A549 (cell line): Measurements from ENCODE around the gene ZNF234. TPM values are rescaled to one million over a fixed set of nuclear protein-coding genes. Genes with fewer than 3 reads are reported as not detected.
"Not testable (repeated sequence)": the region's sequence is repeated elsewhere in the genome, so short reads cannot be mapped to it uniquely, and the experiment has no call there.

Source experiments
- ATAC-seq, 2 experiments: fragments of 200-7000 bp in 1 of 2; fragments of >200 bp in 1 of 2; cut with Nextera tagmentation in 1 of 2; cut with Tn5 transposase in 1 of 2; 3 replicates each; pipeline versions ENCODE4 v1.8.0 to v1.9.1; 2018 to 2020; ENCODE audit warnings: mild to moderate bottlenecking in 1 of 2, moderate library complexity in 1 of 2
- CTCF ChIA-PET: fragments of 300-600 bp; sonication (Branson Sonifier 250); formaldehyde crosslinking; extraction: SDS; loops from one replicate; lab custom pipeline; 2021; ENCODE audit warnings: antibody characterized with exemption, inconsistent platforms; lab: Yijun Ruan, JAX
- POLR2A ChIA-PET: fragments of 350-600 bp; formaldehyde crosslinking; extraction: SDS; loops from one replicate; lab custom pipeline; 2021; ENCODE audit warnings: antibody characterized with exemption, inconsistent platforms; lab: Yijun Ruan, JAX
- DNase-seq, 2 experiments: peaks; one replicate each; pipeline versions ENCODE4 v3.0.0 to v3.0.0-alpha.2; 2011 to 2016; ENCODE audit warnings: low read depth in 1 of 2, low spot score in 1 of 2
- FAIRE-seq: peaks from 2 replicates; lab custom pipeline; 2011; peaks lifted over from hg19 to GRCh38; lab: Jason Lieb, UNC
- H3K27ac ChIP-seq, 2 experiments: fragments of >200 bp; sonication (Bioruptor Twin); formaldehyde crosslinking; 3 replicates each; pipeline ENCODE4 v1.5.1; 2016 to 2017
- H3K4me1 ChIP-seq: fragments of >200 bp; sonication (Bioruptor Twin); formaldehyde crosslinking; 3 replicates; pipeline ENCODE4 v1.6.1; 2016
- H3K4me2 ChIP-seq: fragments of >200 bp; sonication (Bioruptor Twin); formaldehyde crosslinking; 3 replicates; pipeline ENCODE4 v1.6.1; 2016
- H3K4me3 ChIP-seq: fragments of >200 bp; sonication (Bioruptor Twin); formaldehyde crosslinking; 3 replicates; pipeline ENCODE4 v1.5.1; 2016
- H3K9me3 ChIP-seq: fragments of >200 bp; sonication (Bioruptor Twin); formaldehyde crosslinking; 3 replicates; pipeline ENCODE4 v1.6.1; 2016
- CEBPB ChIP-seq, 2 experiments: fragments of >200 bp in 1 of 2; sonication (Bioruptor Twin) in 1 of 2; formaldehyde crosslinking in 1 of 2; IDR thresholded peaks; 2 replicates each; pipeline ENCODE4 v1.6.1; 2012 to 2016
- EHMT2 ChIP-seq: fragments of 200-600 bp; sonication (generic); IDR thresholded peaks from 2 replicates; pipeline ENCODE4 v1.6.1; 2016; ENCODE audit warnings: antibody characterized with exemption, low read depth, mild to moderate bottlenecking, moderate library complexity
- EP300 ChIP-seq, 2 experiments: fragments of >200 bp; sonication (Bioruptor Twin); formaldehyde crosslinking; IDR thresholded peaks; 2 replicates in 1 of 2; 3 replicates in 1 of 2; pipeline ENCODE4 v1.6.1; 2016 to 2017
- HES2 ChIP-seq: fragments of >200 bp; sonication (Bioruptor Twin); formaldehyde crosslinking; IDR thresholded peaks from 2 replicates; pipeline ENCODE4 v1.6.1; 2016
- MAX ChIP-seq: IDR thresholded peaks from 2 replicates; pipeline ENCODE4 v1.6.1; 2012
- MAZ ChIP-seq: fragments of 150-350 bp; IDR thresholded peaks from 2 replicates; pipeline ENCODE4 v1.6.1; 2014; ENCODE audit warnings: antibody characterized with exemption, low read depth, low read length, borderline replicate concordance
- MYC ChIP-seq: IDR thresholded peaks from 2 replicates; pipeline ENCODE4 v1.6.1; 2012; ENCODE audit warnings: mild to moderate bottlenecking, inconsistent platforms, low read length, improper control_type of control experiment, borderline replicate concordance
- NPAS2 ChIP-seq: fragments of 250-450 bp; sonication (Bioruptor Pico); IDR thresholded peaks from 2 replicates; pipeline ENCODE4 v1.8.0; 2022; ENCODE audit warnings: mild to moderate bottlenecking, moderate library complexity, borderline replicate concordance
- SMC3 ChIP-seq: fragments of >200 bp; sonication (Bioruptor Twin); formaldehyde crosslinking; IDR thresholded peaks from 3 replicates; pipeline ENCODE4 v1.6.1; 2018; ENCODE audit warnings: inconsistent platforms
- SREBF2 ChIP-seq: fragments of 450-650 bp; IDR thresholded peaks from 2 replicates; pipeline ENCODE4 v1.6.1; 2014; ENCODE audit warnings: mild to moderate bottlenecking, moderate library complexity
- TFCP2L1 ChIP-seq: fragments of 250-450 bp; sonication (Bioruptor Pico); IDR thresholded peaks from 2 replicates; pipeline ENCODE4 v1.5.0; 2021; ENCODE audit warnings: mild to moderate bottlenecking
- TP53 ChIP-seq: fragments of 250-450 bp; sonication (Bioruptor Pico); IDR thresholded peaks from 2 replicates; pipeline ENCODE4 v1.5.0; 2021; ENCODE audit warnings: mild to moderate bottlenecking, moderate library complexity
- ZC3H11A ChIP-seq: fragments of 450-650 bp; IDR thresholded peaks from 2 replicates; pipeline ENCODE4 v1.6.1; 2014; ENCODE audit warnings: antibody characterized with exemption, mild to moderate bottlenecking
- ZFP36 ChIP-seq: fragments of 450-650 bp; IDR thresholded peaks from 2 replicates; pipeline ENCODE4 v1.6.1; 2014; ENCODE audit warnings: borderline replicate concordance; ENCODE audit not compliant: partially characterized antibody
- ZNF302 ChIP-seq: fragments of 250-450 bp; sonication (Bioruptor Pico); IDR thresholded peaks from 2 replicates; pipeline ENCODE4 v1.9.0; 2021; ENCODE audit warnings: inconsistent platforms, mild to moderate bottlenecking, moderate library complexity
- WGBS: methylation state at CpG from one replicate; pipeline ENCODE4 v1.1.6; 2017; ENCODE audit errors: missing lambda C conversion rate; 5-methylcytosine and 5-hydroxymethylcytosine counted together
- polyA plus RNA-seq, 4 experiments: library from polyadenylated mRNA; depleted of rRNA in 3 of 4; stranded (reverse); fragments of >200 nt; fragmentation: RNase III in 1 of 4; extraction: RNeasy Plus Mini Kit Qiagen cat#74134 plus additional on column Dnase treatment in 1 of 4; gene quantifications; 2 replicates in 3 of 4; 3 replicates in 1 of 4; pipeline ENCODE4 v1.2.3, GENCODE V29; 2011 to 2017
- TF ChIP-seq, protein P1 (sequence below): fragments of 200-600 bp; sonication (generic); IDR thresholded peaks from 2 replicates; pipeline ENCODE4 v1.6.1; 2016; ENCODE audit warnings: antibody characterized with exemption, mild to moderate bottlenecking, moderate library complexity

Gene ZNF234
- polyA plus RNA-seq, 2 of the 4 experiments (the other 2 are of a cell fraction) = 4.7 to 6.2 TPM

DNA sequence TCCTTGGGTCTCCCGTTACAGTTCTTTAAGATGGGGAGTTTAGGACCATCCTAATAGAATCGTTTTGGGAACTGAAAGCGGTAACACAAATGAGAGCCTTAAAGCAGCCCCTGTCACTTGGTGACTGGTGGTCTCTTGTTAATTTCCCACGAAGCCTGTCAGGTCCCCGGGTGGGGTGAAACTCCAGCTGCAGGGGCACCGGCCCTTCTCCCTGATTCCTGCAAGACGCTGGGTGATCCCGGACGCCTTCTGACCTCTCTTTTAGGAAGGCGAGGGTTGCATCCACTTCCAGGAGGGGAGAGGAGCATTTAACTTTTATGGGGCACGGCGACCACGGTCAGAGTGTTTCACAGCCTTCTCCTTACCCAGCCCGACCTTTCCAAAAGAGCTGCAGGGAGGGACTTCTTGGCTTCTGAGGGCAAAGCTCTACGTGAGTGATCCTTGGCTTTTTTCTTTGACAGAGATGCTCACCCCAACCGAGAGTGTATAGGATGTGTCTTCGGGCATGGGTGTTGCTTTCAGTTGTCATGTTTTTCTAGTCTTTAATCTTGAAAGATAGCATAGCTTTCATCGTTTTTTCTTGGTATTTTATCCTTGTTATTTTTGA is 27.5 kb upstream of the ZNF234 start:
- H3K4me2 ChIP-seq = peak overlapping the region; percentile 91
- H3K4me3 ChIP-seq = peak overlapping the region; percentile 79
- TF ChIP-seq NPAS2 (CRISPR knock-in tag) (no peak), SMC3 (no peak), ZNF302 (no peak), EP300 (IDR thresholded peaks at IDR 0.05) (no peak), MAZ (no peak), CEBPB (IDR thresholded peaks at IDR 0.05) (no peak)
- TF ChIP-seq, protein P1, sequence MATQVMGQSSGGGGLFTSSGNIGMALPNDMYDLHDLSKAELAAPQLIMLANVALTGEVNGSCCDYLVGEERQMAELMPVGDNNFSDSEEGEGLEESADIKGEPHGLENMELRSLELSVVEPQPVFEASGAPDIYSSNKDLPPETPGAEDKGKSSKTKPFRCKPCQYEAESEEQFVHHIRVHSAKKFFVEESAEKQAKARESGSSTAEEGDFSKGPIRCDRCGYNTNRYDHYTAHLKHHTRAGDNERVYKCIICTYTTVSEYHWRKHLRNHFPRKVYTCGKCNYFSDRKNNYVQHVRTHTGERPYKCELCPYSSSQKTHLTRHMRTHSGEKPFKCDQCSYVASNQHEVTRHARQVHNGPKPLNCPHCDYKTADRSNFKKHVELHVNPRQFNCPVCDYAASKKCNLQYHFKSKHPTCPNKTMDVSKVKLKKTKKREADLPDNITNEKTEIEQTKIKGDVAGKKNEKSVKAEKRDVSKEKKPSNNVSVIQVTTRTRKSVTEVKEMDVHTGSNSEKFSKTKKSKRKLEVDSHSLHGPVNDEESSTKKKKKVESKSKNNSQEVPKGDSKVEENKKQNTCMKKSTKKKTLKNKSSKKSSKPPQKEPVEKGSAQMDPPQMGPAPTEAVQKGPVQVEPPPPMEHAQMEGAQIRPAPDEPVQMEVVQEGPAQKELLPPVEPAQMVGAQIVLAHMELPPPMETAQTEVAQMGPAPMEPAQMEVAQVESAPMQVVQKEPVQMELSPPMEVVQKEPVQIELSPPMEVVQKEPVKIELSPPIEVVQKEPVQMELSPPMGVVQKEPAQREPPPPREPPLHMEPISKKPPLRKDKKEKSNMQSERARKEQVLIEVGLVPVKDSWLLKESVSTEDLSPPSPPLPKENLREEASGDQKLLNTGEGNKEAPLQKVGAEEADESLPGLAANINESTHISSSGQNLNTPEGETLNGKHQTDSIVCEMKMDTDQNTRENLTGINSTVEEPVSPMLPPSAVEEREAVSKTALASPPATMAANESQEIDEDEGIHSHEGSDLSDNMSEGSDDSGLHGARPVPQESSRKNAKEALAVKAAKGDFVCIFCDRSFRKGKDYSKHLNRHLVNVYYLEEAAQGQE = no peak
- WGBS = 14% methylated on average over 17 of the region's 18 CpGs
- H3K9me3 ChIP-seq = peaks cover 32% of the 10 kb centered on the region
- CTCF ChIA-PET = interaction anchor here (0.6 to 1.4 kb wide), 2 partner anchors 17 to 224 kb away, joined by 3 to 4 read pairs; no protein-coding TSS in a partner anchor
- ATAC-seq = peak; percentile 32 to 36; a peak in 5 of 6 replicates
- DNase-seq = peak in 1 of 2 experiments; percentile 46
- FAIRE-seq = no peak
- H3K4me1 ChIP-seq = no peaks in the 10 kb centered on the region
- POLR2A ChIA-PET = interaction anchor here (2.6 kb wide), 1 partner anchor 20 kb away, joined by 18 read pairs; the partner anchor contains the start of gene ZNF224
- H3K27ac ChIP-seq = peak overlapping the region; percentile 79 to 84

DNA sequence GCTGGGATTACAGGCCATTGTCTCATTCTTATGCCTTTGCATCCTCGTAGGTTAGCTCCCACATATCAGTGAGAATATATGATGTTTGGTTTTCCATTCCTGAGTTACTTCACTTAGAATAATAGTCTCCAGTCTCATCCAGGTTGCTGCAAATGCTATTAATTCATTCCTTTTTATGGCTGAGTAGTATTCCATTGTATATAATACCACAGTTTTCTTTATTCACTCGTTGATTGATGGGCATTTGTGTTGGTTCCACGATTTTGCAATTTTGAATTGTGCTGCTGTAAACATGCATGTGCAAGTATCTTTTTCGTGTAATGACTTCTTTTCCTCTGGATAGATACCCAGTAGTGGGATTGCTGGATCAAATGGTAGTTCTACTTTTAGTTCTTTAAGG is 20.2 kb upstream of the ZNF234 start:
- H3K4me3 ChIP-seq, H3K27ac ChIP-seq, DNase-seq, H3K4me1 ChIP-seq, FAIRE-seq, CTCF ChIA-PET, H3K4me2 ChIP-seq, POLR2A ChIA-PET, ATAC-seq: not testable (repeated sequence)
- H3K9me3 ChIP-seq = peaks cover 37% of the 10 kb centered on the region
- WGBS = 55% methylated on average over 4 of the region's 4 CpGs

DNA sequence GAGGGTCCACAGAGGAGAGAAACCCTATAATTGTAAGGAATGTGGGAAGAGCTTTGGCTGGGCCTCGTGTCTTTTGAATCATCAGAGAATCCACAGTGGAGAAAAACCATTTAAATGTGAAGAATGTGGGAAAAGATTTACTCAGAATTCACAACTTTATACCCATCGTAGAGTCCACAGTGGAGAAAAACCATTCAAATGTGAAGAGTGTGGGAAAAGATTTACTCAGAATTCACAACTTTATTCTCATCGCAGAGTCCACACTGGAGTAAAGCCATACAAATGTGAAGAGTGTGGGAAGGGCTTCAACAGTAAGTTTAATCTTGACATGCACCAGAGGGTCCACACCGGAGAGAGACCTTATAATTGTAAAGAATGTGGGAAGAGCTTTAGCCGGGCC is 9.4 kb upstream of the ZNF234 start:
- ChIA-PET POLR2A (no interaction called here), CTCF (interaction anchor here (1.3 kb wide), 1 partner anchor 42 kb away, joined by 3 read pairs; no protein-coding TSS in a partner anchor)
- Histone ChIP-seq H3K4me2 (no peak overlapping the region), H3K4me1 (no peaks in the 10 kb centered on the region), H3K4me3 (no peak overlapping the region), H3K27ac (no peak overlapping the region), H3K9me3 (peaks cover 95% of the 10 kb centered on the region)
- WGBS = 89% methylated on average over 5 of the region's 5 CpGs
- ATAC-seq (no peak), FAIRE-seq (no peak), DNase-seq (no peak)
- TF ChIP-seq TFCP2L1 (CRISPR knock-in tag) (no peak), EHMT2 (no peak), HES2 (no peak), MAX (no peak), ZC3H11A (no peak), SREBF2 (no peak), MYC (no peak), EP300 (IDR thresholded peaks at IDR 0.05) (no peak), ZFP36 (no peak), TP53 (CRISPR knock-in tag) (no peak)
